Heart right ventricle (tissue), 16 donors: ENCODE data around the gene DDA1. TPM values are rescaled to one million over a fixed set of nuclear protein-coding genes. Genes with fewer than 3 reads are reported as not detected.
"Not testable (repeated sequence)": the region's sequence is repeated elsewhere in the genome, so short reads cannot be mapped to it uniquely, and the experiment has no call there.

Experiments used
- ATAC-seq, 8 donors: fragments of 200-7000 bp; cut with Tn5 transposase; one replicate each; pipeline ENCODE4 v1.9.1; 2020; ENCODE audit warnings: mild to moderate bottlenecking in 8 of 8, moderate library complexity in 8 of 8, moderate number of reproducible peaks in 1 of 8
- DNase-seq, 2 donors: peaks; one replicate each; pipeline ENCODE4 v3.0.0-alpha.2; 2020
- H3K27ac ChIP-seq, 10 donors: fragments of 200-600 bp; sonication (generic) in 2 of 10; one replicate each; pipeline versions ENCODE4 v1.5.0 to v1.8.0; 2020 to 2022; ENCODE audit warnings: mild to moderate bottlenecking in 3 of 10
- H3K27me3 ChIP-seq, 7 donors: fragments of 200-600 bp; one replicate each; pipeline ENCODE4 v1.8.0; 2021 to 2022; ENCODE audit warnings: mild to moderate bottlenecking in 2 of 7
- H3K36me3 ChIP-seq, 9 donors: fragments of 200-600 bp; sonication (generic) in 1 of 9; one replicate each; pipeline versions ENCODE4 v1.5.0 to v1.8.0; 2020 to 2022; ENCODE audit warnings: mild to moderate bottlenecking in 2 of 9
- H3K4me1 ChIP-seq, 9 donors: fragments of 200-600 bp; sonication (generic) in 1 of 9; one replicate each; pipeline versions ENCODE4 v1.5.0 to v1.8.0; 2020 to 2022; ENCODE audit warnings: mild to moderate bottlenecking in 4 of 9
- H3K4me3 ChIP-seq, 10 donors: fragments of 200-600 bp; sonication (generic) in 2 of 10; one replicate each; pipeline versions ENCODE4 v1.5.0 to v1.8.0; 2020 to 2022; ENCODE audit warnings: mild to moderate bottlenecking in 7 of 10, moderate library complexity in 2 of 10
- H3K9me3 ChIP-seq, 11 donors: fragments of 200-600 bp in 10 of 11; sonication (generic) in 2 of 11; one replicate each; pipeline versions ENCODE4 v1.5.0 to v1.8.0; 2013 to 2022; ENCODE audit warnings: mild to moderate bottlenecking in 2 of 11, control low read depth in 1 of 11, moderate library complexity in 1 of 11
- CTCF ChIP-seq, 9 donors: fragments of 200-600 bp; sonication (generic) in 2 of 9; IDR thresholded peaks; one replicate each; pipeline versions ENCODE4 v1.5.0 to v1.8.0; 2021 to 2022; ENCODE audit warnings: antibody characterized with exemption in 9 of 9, mild to moderate bottlenecking in 5 of 9, moderate library complexity in 1 of 9
- WGBS, 2 donors: extraction: QIAGEN DNeasy Blood & Tissue Kit; methylation state at CpG; one replicate each; pipeline ENCODE4 v1.1.7; 2013; ENCODE audit warnings: inconsistent platforms in 1 of 2; 5-methylcytosine and 5-hydroxymethylcytosine counted together
- intact Hi-C, 10 donors: fragments of 100-400 bp; cut with DNase I; formaldehyde crosslinking; loops; one replicate each; pipeline versions ENCODE4 v1.11.1 to v1.14.2; 2022
- polyA plus RNA-seq, 2 donors: library from polyadenylated mRNA; stranded (reverse); fragments of 200-250 nt; gene quantifications; one replicate each; pipeline ENCODE4 v1.2.3, GENCODE V29; 2013
- total RNA-seq, 10 donors: library from RNA; stranded (reverse); fragmentation: NEBNext Ultra II Directional in 3 of 10; extraction: Animal tissue kit (Norgen Biotek cat#: 25700) in 3 of 10; gene quantifications; one replicate each; pipeline versions ENCODE4 v1.2.1 to v1.2.4, GENCODE V29; 2021 to 2023
- donor health status: Arrhythmogenic right ventricular cardiomyopathy.
- donor health status: ischemic (EF 13 %, LVEDD 7.1; RV severe dilation, severe dysfunction).
- donor health status: healthy with polysubstance abuse.
- donor health status: DM: no; HTN: yes; CAD: no.
- donor health status: DM: no; HTN: no; CAD: no.
- donor health status: ischemic (EF 25% LVEDD 6.9; RV normal size, moderate dysfunction).
- donor health status: ischemic (EF 25% LVEDD 5.7; RV mildly dilated, moderate dysfunction).
- donor health status: healthy.
- donor health status: DM: yes; HTN: yes; CAD: no.
- donor health status: Ischemic cardiomyopathy.
- donor health status: ischemic (EF 35%, LVEDD 5.7; RV mildly dilated, moderate dysfunction).
- donor health status: nonischemic (EF 11% LVEDD 7.7; RV severe dilation, severe dysfunction).
- donor health status: DM: yes; HTN: yes; CAD: no.
- donor health status: PGD.
- donor health status: ischemic (EF 29% LVEDD 5.4; RV normal size, mild dysfunction).
- donor health status: nonischemic (EF 23%, LVEDD 6.1; RV moderate dilation, normal function).

The DDA1 gene
- total and polyA plus RNA-seq, 12 donors: 20.4 to 85.7 (median 34.7) TPM

GRCh38 chr19:17357078-17357666 is 47.8 kb downstream of the DDA1 start:
- peak overlapping the region in 8 of 10 donors; percentile 6 to 77 (median 40) for H3K27ac ChIP-seq
- no peak overlapping the region for H3K4me3 ChIP-seq
- no peak for TF ChIP-seq CTCF (IDR thresholded peaks at IDR 0.05)
- intact Hi-C loops: no loop called here
- 86 to 90% methylated on average over 7 of the region's 7 CpGs for WGBS, 2 donors
- H3K9me3 ChIP-seq: no peaks in the 10 kb centered on the region
- DNase-seq: no peak
- no peaks in the 10 kb centered on the region for H3K27me3 ChIP-seq
- ATAC-seq: no peak
- H3K36me3 ChIP-seq: no peaks in the 10 kb centered on the region
- peaks cover 0 to 36% (median 16%) of the 10 kb centered on the region in 9 donors for H3K4me1 ChIP-seq

- WGBS, 2 donors: 45 to 54% methylated on average over 11 of the region's 11 CpGs
- Histone ChIP-seq H3K27me3 (no peaks in the 10 kb centered on the region), H3K36me3 (no peaks in the 10 kb centered on the region), H3K4me3 (no peak overlapping the region), H3K4me1 (peaks cover 0 to 30% (median 11%) of the 10 kb centered on the region in 9 donors), H3K9me3 (no peaks in the 10 kb centered on the region), H3K27ac (peak overlapping the region in 9 of 10 donors; percentile 1 to 77 (median 34))
- TF ChIP-seq CTCF (IDR thresholded peaks at IDR 0.05): no peak
- ATAC-seq (peak in 7 of 8 donors; percentile 49 to 90 (median 76)), DNase-seq (no peak)
- intact Hi-C loops: no loop called here
Measured at GRCh38 chr19:17357724-17358123, 48.4 kb downstream of the DDA1 start.

DNA sequence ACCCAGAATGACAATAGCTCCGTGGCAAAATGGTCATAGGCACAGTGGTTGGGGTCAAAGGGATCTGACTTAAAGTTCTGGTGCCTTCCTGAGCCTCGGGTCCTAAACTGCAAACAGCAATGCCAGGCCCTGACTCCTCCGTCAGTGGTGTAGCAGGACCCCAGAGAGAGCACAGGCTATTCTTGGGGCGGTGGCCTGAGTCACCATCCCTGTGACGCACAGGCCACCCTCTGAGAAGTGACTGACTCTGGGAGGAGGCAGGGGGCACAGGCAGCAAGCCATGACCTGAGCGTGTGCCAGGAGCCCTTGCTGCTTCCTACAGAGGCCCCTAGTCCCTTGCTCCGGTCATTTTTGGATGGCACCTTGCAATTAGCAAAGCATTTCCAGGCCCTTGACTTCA is 49.0 kb downstream of the DDA1 start:
- Histone ChIP-seq H3K36me3 (no peaks in the 10 kb centered on the region), H3K27me3 (no peaks in the 10 kb centered on the region), H3K9me3 (no peaks in the 10 kb centered on the region), H3K27ac (peak overlapping the region in 9 of 10 donors; percentile 1 to 77 (median 34)), H3K4me1 (peaks cover 0 to 24% (median 5%) of the 10 kb centered on the region in 9 donors), H3K4me3 (no peak overlapping the region)
- DNase-seq (no peak), ATAC-seq (peak in 7 of 8 donors; percentile 50 to 85 (median 73))
- no peak for TF ChIP-seq CTCF (IDR thresholded peaks at IDR 0.05)
- 65 to 69% methylated on average over 7 of the region's 7 CpGs for WGBS, 2 donors
- intact Hi-C loops: no loop called here

DNA sequence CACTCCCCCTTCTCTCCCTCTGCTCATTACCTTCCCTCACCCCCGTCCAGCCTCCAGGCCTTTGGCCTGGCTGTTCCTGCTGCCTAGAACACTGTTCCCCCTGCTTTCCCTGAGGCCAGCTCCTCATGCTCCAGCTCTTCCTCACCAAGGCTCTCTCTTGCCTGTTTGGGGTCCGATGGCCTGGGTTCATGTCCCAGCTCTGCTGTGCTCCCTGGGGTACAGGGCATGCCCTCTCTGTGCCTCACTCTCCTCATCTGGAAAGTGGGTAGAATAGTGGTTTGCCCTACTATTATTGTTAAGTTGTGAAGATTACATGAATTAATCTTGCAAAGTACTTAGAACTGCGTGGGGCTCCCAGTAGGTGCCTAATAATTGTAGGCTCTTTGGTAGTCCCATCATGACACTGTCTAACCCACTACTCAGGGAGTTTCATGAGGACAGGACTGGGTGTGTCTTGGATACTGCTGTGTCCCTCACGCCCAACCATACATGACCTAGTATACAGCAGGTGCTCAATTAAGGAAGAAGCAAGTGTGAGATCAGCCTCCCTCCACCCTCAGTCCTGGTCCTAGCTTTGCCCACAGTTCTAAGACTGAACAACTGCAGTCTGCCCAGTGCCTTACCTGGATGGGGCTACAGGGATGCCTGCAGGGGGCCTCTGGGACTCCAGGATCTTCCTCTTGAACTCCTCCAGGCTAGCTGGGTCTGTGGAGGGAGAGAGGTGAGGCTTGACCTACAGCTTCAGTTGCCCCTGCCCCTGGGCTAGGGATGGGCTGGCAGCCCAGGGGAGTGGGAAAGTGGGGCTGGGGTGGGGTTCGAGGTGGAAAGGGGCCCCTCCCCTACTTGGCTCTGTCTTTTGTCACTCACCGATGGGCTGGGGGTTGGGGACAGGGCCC is 50.8 kb downstream of the DDA1 start:
- Histone ChIP-seq H3K27ac (no peak overlapping the region), H3K36me3 (no peaks in the 10 kb centered on the region), H3K9me3 (no peaks in the 10 kb centered on the region), H3K4me1 (peaks cover 0 to 19% (median 5%) of the 10 kb centered on the region in 9 donors), H3K4me3 (no peak overlapping the region), H3K27me3 (no peaks in the 10 kb centered on the region)
- TF ChIP-seq CTCF (IDR thresholded peaks at IDR 0.05): no peak
- DNase-seq (no peak), ATAC-seq (no peak)
- 86% methylated on average over 6 of the region's 6 CpGs for WGBS, 2 donors
- intact Hi-C loops: no loop called here

- intact Hi-C loops, DNase-seq, H3K27ac ChIP-seq, H3K4me3 ChIP-seq, H3K9me3 ChIP-seq, H3K4me1 ChIP-seq, H3K27me3 ChIP-seq, ATAC-seq, H3K36me3 ChIP-seq: not testable (repeated sequence)
- 90 to 96% methylated on average over 20 of the region's 20 CpGs for WGBS, 2 donors
Measured at GRCh38 chr19:17363852-17364605, 54.7 kb downstream of the DDA1 start.
